SU-DHL-6 (cell line): Measurements from ENCODE around the gene LOXL4.
"Not testable (repeated sequence)": the region's sequence is repeated elsewhere in the genome, so short reads cannot be mapped to it uniquely, and the experiment has no call there.

ENCODE experiments used
- EZH2phosphoT487 ChIP-seq: fragments of 200-600 bp; sonication (generic), shearing (Covaris generic); conservative IDR thresholded peaks from 2 replicates; pipeline ENCODE4 v1.6.1; 2018; ENCODE audit warnings: mild to moderate bottlenecking, antibody characterized with exemption, low read length, moderate library complexity, mixed read lengths
- TF ChIP-seq, protein P1 (sequence below): fragments of 200-600 bp; sonication (generic); IDR thresholded peaks from one replicate; pipeline ENCODE4 v1.5.1; 2017; ENCODE audit warnings: antibody characterized with exemption, mild to moderate bottlenecking, low read length, moderate library complexity; ENCODE audit not compliant: insufficient read depth, poor library complexity, severe bottlenecking

DNA sequence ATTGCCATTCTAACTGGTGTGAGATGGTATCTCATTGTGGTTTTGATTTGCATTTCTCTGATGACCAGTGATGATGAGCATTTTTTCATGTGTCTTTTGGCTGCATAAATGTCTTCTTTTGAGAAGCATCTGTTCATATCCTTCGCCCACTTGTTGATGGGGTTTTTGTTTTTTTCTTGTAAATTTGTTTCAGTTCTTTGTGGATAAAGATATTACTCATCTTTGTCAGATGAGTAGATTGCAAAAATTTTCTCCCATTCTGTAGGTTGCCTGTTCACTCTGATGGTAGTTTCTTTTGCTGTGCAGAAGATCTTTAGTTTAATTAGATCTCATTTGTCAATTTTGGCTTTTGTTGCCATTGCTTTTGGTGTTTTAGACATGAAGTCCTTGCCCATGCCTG is 39.7 kb downstream of the LOXL4 start:
- TF ChIP-seq, protein P1, sequence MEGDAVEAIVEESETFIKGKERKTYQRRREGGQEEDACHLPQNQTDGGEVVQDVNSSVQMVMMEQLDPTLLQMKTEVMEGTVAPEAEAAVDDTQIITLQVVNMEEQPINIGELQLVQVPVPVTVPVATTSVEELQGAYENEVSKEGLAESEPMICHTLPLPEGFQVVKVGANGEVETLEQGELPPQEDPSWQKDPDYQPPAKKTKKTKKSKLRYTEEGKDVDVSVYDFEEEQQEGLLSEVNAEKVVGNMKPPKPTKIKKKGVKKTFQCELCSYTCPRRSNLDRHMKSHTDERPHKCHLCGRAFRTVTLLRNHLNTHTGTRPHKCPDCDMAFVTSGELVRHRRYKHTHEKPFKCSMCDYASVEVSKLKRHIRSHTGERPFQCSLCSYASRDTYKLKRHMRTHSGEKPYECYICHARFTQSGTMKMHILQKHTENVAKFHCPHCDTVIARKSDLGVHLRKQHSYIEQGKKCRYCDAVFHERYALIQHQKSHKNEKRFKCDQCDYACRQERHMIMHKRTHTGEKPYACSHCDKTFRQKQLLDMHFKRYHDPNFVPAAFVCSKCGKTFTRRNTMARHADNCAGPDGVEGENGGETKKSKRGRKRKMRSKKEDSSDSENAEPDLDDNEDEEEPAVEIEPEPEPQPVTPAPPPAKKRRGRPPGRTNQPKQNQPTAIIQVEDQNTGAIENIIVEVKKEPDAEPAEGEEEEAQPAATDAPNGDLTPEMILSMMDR: not testable (repeated sequence)
- TF ChIP-seq EZH2phosphoT487: not testable (repeated sequence)
